Stomach (tissue), 9 donors: ENCODE results near the gene SPPL2C. TPM values are rescaled to one million over a fixed set of nuclear protein-coding genes. Genes with fewer than 3 reads are reported as not detected.

Experiments used
- DNase-seq, 2 donors: peaks; one replicate each; pipeline versions ENCODE4 v3.0.0 to v3.0.0-alpha.2; 2013 to 2019
- H3K27ac ChIP-seq, 5 donors: fragments of 200-600 bp in 4 of 5; sonication (generic) in 4 of 5; one replicate each; pipeline ENCODE4 v1.5.1; 2013 to 2019; ENCODE audit warnings: mild to moderate bottlenecking in 1 of 5, moderate library complexity in 1 of 5
- H3K27me3 ChIP-seq, 3 donors: fragments of 200-600 bp; sonication (generic); one replicate each; pipeline ENCODE4 v1.5.1; 2017 to 2019; ENCODE audit warnings: mixed run types in 1 of 3
- H3K36me3 ChIP-seq, 4 donors: fragments of 200-600 bp; sonication (generic); 1 replicate in 3 of 4; 2 replicates in 1 of 4; pipeline ENCODE4 v1.5.1; 2016 to 2019
- H3K4me1 ChIP-seq, 4 donors: fragments of 200-600 bp; sonication (generic); one replicate each; pipeline ENCODE4 v1.5.1; 2016 to 2019
- H3K4me3 ChIP-seq, 4 donors: fragments of 200-600 bp; sonication (generic) in 3 of 4; one replicate each; pipeline ENCODE4 v1.5.1; 2016 to 2019; ENCODE audit warnings: mild to moderate bottlenecking in 1 of 4
- H3K9me3 ChIP-seq, 4 donors: fragments of 200-600 bp; sonication (generic); one replicate each; pipeline ENCODE4 v1.5.1; 2016 to 2019
- EP300 ChIP-seq: sonication (generic); formaldehyde crosslinking; IDR thresholded peaks from one replicate; pipeline ENCODE4 v1.6.1; 2017; ENCODE audit warnings: antibody characterized with exemption
- POLR2A ChIP-seq, 4 donors: fragments of 450-650 bp; IDR thresholded peaks; one replicate each; pipeline ENCODE4 v1.6.1; 2016; ENCODE audit warnings: antibody characterized with exemption in 4 of 4, control low read depth in 2 of 4, mild to moderate bottlenecking in 1 of 4, moderate library complexity in 1 of 4
- POLR2AphosphoS5 ChIP-seq, 3 donors: sonication (generic); formaldehyde crosslinking; IDR thresholded peaks; one replicate each; pipeline ENCODE4 v1.6.1; 2016; ENCODE audit warnings: antibody characterized with exemption in 3 of 3
- WGBS, 5 donors: extraction: QIAGEN DNeasy Blood & Tissue Kit in 3 of 5; methylation state at CpG; one replicate each; pipeline versions ENCODE4 v1.1.5 to v1.1.7; 2013 to 2018; 5-methylcytosine and 5-hydroxymethylcytosine counted together
- intact Hi-C: fragments of 100-400 bp; cut with DNase I; formaldehyde crosslinking; loops from one replicate; pipeline ENCODE4 v1.15.1; 2023; ENCODE audit warnings: low total_unique reads
- polyA plus RNA-seq, 3 donors: library from polyadenylated mRNA; stranded (reverse); fragments of 200-250 nt; gene quantifications; one replicate each; pipeline ENCODE4 v1.2.3, GENCODE V29; 2013
- total RNA-seq, 5 donors: library from RNA; depleted of rRNA; stranded (reverse); fragments of >200 nt; gene quantifications; one replicate each; pipeline versions ENCODE4 v1.1.0 to v1.2.3, GENCODE V29; 2014 to 2016
- TF ChIP-seq, protein P1 (sequence below), 7 experiments: fragments of 450-650 bp in 4 of 7; fragments of 200-600 bp in 3 of 7; sonication (generic) in 3 of 7; IDR thresholded peaks; one replicate each; pipeline ENCODE4 v1.5.1; 2016 to 2019; ENCODE audit warnings: antibody characterized with exemption in 7 of 7, control low read depth in 2 of 7, mild to moderate bottlenecking in 1 of 7
- donor health status: healthy with polysubstance abuse.
- donor health status: Bipolar disorder and iron deficiency.
- donor health status: healthy.

Gene SPPL2C
- total and polyA plus RNA-seq, 8 donors: not detected

DNA sequence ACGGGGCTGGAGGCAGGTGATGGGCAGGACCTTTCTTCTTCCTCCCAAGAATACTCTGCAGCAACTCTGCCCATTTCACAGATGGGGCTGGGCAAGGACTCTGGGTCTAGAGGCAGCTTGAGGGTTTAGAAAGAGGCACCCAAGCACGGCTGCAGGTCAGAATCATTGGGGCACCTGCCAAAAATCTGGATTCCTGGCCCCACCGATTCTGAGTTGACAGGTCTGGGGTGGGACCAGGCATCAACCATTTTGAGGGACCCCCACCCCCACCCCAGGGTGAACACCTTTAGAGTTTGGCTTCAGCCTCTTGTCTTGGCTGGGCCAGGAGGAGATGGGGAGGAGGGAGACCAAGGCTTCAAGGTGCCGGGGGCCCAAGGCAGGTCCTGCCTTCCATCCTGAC, 5.3 kb downstream of the SPPL2C start:
- Histone ChIP-seq H3K4me1 (peaks cover 0 to 3% (median 0%) of the 10 kb centered on the region in 4 donors), H3K36me3 (no peaks in the 10 kb centered on the region), H3K27ac (no peak overlapping the region), H3K9me3 (no peaks in the 10 kb centered on the region), H3K27me3 (peaks cover 0 to 62% (median 14%) of the 10 kb centered on the region in 3 donors), H3K4me3 (no peak overlapping the region)
- no peak for DNase-seq
- 57 to 84% (median 72%) methylated on average over 3 to 4 of the region's 4 CpGs for WGBS, 5 donors
- intact Hi-C loops: no loop called here
- TF ChIP-seq EP300 (no peak), POLR2A (IDR thresholded peaks at IDR 0.05) (no peak), POLR2AphosphoS5 (IDR thresholded peaks at IDR 0.05) (no peak)
- TF ChIP-seq, protein P1, sequence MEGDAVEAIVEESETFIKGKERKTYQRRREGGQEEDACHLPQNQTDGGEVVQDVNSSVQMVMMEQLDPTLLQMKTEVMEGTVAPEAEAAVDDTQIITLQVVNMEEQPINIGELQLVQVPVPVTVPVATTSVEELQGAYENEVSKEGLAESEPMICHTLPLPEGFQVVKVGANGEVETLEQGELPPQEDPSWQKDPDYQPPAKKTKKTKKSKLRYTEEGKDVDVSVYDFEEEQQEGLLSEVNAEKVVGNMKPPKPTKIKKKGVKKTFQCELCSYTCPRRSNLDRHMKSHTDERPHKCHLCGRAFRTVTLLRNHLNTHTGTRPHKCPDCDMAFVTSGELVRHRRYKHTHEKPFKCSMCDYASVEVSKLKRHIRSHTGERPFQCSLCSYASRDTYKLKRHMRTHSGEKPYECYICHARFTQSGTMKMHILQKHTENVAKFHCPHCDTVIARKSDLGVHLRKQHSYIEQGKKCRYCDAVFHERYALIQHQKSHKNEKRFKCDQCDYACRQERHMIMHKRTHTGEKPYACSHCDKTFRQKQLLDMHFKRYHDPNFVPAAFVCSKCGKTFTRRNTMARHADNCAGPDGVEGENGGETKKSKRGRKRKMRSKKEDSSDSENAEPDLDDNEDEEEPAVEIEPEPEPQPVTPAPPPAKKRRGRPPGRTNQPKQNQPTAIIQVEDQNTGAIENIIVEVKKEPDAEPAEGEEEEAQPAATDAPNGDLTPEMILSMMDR (IDR thresholded peaks at IDR 0.05): no peak

DNA sequence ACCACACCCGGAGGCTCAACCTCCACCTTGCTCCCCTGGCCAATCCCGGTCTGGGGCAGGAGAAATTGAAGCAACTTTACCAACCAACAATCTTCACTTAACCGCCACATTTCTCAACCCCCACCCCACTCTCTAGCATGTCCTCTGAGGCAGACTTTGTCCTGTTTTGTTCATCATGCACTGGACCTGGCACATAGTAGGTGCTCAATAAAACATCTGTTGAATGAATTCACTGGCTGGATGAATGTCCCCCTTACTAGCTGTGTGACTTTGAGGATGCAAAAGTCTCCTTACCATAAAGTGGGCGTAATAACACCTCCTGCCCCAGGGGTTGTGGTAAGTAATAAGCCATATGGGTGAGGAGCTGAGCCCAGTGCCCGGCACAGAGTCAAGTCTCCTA, 5.8 kb downstream of the SPPL2C start:
- no peak overlapping the region for H3K4me3 ChIP-seq
- 72 to 85% (median 74%) methylated on average over 3 to 5 of the region's 5 CpGs for WGBS, 5 donors
- no peak for DNase-seq
- no peak for TF ChIP-seq POLR2A (IDR thresholded peaks at IDR 0.05)
- TF ChIP-seq EP300: no peak
- TF ChIP-seq, protein P1 (IDR thresholded peaks at IDR 0.05): no peak
- no peak for TF ChIP-seq POLR2AphosphoS5 (IDR thresholded peaks at IDR 0.05)
- H3K9me3 ChIP-seq: no peaks in the 10 kb centered on the region
- intact Hi-C loops: no loop called here
- H3K36me3 ChIP-seq: no peaks in the 10 kb centered on the region
- no peak overlapping the region for H3K27ac ChIP-seq
- peaks cover 0 to 57% (median 14%) of the 10 kb centered on the region in 3 donors for H3K27me3 ChIP-seq
- peaks cover 0 to 3% (median 0%) of the 10 kb centered on the region in 4 donors for H3K4me1 ChIP-seq

DNA sequence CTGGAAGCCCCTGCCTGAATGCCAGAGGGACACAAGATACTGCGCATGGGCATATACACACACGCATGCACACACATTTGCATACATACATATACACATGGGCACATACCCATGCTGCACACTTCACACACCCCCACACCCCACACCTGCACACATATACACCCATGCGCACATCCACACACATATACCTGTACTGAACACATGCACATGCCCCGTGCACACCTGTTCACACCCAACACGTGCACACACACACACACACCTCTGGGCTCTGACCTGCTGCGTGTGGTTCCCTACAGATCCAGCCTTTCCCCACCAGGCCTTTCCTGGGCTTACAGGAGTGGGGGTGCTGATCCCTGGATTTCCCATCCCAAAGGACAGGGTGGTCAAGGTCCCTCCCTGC, 6.3 kb downstream of the SPPL2C start:
- intact Hi-C loops: no loop called here
- Histone ChIP-seq H3K4me1 (peaks cover 0 to 3% (median 0%) of the 10 kb centered on the region in 4 donors), H3K36me3 (no peaks in the 10 kb centered on the region), H3K27me3 (peaks cover 0 to 53% (median 14%) of the 10 kb centered on the region in 3 donors), H3K4me3 (no peak overlapping the region), H3K9me3 (no peaks in the 10 kb centered on the region), H3K27ac (no peak overlapping the region)
- WGBS, 5 donors: 77 to 90% (median 82%) methylated on average over 6 of the region's 6 CpGs
- DNase-seq: no peak
- no peak for TF ChIP-seq POLR2A (IDR thresholded peaks at IDR 0.05)
- no peak for TF ChIP-seq POLR2AphosphoS5 (IDR thresholded peaks at IDR 0.05)
- TF ChIP-seq EP300: no peak
- TF ChIP-seq, protein P1 (IDR thresholded peaks at IDR 0.05): no peak

DNA sequence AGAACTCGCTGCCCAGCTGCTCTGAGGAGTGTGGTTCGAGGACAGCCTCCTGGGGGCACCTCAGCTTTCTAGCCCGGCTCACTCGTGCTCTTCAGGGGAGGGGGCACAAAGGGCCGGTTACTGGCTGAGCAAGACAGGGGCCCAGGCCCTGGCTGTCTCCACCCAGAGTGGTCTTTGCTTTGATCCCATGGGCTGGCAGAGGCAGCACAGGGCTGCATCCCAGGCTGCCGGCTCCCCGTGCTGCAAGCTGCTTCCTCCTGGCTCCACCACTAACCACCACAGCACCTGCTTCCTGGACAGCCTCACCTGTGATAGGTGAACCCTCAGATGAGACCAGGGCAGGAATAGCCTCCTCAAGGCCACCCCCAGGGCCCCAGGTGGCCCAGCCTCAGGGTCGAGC, 6.8 kb downstream of the SPPL2C start:
- TF ChIP-seq EP300: no peak
- TF ChIP-seq, protein P1 (IDR thresholded peaks at IDR 0.05): no peak
- no peak for TF ChIP-seq POLR2AphosphoS5 (IDR thresholded peaks at IDR 0.05)
- no peak for TF ChIP-seq POLR2A (IDR thresholded peaks at IDR 0.05)
- H3K9me3 ChIP-seq: no peaks in the 10 kb centered on the region
- 26 to 48% (median 30%) methylated on average over 7 to 8 of the region's 8 CpGs for WGBS, 5 donors
- no peak for DNase-seq
- H3K4me3 ChIP-seq: no peak overlapping the region
- H3K27me3 ChIP-seq: peaks cover 0 to 48% (median 14%) of the 10 kb centered on the region in 3 donors
- intact Hi-C loops: no loop called here
- H3K36me3 ChIP-seq: no peaks in the 10 kb centered on the region
- peaks cover 0 to 3% (median 0%) of the 10 kb centered on the region in 4 donors for H3K4me1 ChIP-seq
- H3K27ac ChIP-seq: no peak overlapping the region
